ENCODE measurements around the gene SLC2A9.
"Not testable (repeated sequence)": the region's sequence is repeated elsewhere in the genome, so short reads cannot be mapped to it uniquely, and the experiment has no call there.

SLC2A9 gene

DNA sequence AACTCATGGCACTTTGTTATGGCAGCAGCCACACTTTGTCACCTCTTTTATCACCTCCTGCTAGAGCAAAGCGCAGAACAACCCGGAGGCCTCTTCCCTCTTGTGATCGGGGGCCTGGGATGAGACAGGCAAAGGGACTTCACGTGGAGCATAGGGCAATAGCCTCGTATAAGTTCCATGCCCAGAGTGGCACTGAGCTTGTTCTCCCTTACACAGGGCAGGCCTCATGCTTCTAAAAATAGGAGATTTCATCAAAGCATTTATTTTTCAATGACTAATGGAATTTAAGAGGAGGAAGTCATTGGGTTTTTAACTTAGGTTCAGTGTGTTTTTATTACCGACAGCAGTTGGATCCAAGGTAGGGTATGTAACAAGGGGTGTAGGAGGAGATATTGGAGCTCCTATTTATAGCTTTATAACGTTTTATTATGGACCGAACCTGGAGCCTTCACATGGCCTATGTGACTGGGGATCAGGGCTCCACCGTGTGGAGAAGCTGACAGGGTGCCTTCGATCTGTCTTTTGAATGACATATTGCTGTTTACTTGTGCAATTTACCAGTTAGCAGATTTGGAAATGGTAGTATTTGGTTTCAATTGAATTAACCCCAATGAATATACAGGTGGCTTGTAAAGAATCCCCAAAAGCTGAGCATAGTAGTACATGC, 93.8 kb downstream of the SLC2A9 start:
- no peak for DNase-seq

DNA sequence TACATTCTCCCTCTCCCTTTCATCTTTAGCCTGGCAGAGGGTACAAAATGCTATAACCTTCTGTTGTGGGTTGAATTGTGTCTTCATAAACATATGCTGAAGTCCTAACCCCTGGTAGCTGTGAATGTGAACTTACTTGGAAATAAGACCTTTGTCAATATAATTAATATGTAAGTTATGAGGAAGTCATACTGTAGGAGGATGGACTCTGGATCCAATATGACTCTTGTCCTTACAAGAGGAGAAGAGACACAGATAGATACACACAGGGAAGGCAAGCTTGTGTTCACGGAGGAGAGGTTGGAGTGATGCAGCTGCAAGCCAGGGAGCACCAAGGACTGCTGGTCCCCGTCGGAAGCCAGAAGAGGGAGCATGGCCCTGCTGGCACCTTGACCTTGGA, 94.7 kb downstream of the SLC2A9 start:
- no peak for DNase-seq

DNA sequence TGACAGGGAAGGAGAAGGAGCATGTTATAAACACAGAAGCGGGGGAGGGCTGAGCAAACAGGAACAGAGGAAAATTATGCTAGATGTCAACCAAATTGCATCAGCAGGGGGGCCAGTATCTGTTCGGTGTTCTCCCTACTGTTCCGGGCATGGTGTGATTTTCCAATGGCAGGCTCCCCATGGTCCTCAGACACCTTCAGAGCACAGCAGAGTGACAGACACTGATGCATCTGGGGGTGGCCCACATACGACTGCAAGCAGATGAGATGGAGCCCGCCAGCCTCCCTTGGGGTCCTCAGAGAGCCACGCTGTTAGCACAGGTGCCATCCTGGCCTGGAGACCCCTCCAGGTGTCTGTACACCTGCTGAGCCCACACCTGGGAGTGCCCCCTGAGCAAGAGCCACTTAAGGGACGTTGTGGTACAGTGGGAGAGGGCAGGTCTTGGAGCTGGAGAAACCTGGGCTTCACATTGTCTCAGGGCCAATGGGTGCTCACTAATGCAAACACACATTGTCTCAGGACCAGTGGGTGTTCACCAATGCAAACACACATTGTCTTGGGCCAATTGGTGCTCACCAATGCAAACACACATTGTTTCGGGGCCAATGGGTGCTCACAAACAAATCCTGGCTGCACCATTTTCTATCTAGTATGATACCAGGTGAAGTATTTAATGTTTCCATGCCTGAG, 95.4 kb downstream of the SLC2A9 start:
- DNase-seq = no peak

DNA sequence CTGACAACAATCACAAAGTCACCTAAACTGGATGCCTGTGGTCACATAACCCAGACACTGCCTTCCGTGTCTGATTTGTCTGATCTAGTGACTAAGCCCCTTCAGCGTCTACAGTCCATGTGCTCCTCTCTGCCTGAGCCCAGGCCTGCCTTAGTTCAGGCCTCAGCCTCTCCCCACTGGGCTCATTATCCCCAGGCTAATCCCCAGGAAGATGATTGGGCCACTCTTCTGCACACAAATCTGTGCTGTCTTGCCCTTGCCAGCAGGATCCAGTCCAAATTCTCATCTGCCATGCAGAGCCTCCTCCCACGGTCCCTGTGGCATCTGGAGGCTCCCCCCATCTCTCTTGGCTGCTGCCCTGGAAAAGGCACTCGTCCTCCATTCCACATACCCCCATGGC, 96.5 kb downstream of the SLC2A9 start:
- DNase-seq = no peak

DNA sequence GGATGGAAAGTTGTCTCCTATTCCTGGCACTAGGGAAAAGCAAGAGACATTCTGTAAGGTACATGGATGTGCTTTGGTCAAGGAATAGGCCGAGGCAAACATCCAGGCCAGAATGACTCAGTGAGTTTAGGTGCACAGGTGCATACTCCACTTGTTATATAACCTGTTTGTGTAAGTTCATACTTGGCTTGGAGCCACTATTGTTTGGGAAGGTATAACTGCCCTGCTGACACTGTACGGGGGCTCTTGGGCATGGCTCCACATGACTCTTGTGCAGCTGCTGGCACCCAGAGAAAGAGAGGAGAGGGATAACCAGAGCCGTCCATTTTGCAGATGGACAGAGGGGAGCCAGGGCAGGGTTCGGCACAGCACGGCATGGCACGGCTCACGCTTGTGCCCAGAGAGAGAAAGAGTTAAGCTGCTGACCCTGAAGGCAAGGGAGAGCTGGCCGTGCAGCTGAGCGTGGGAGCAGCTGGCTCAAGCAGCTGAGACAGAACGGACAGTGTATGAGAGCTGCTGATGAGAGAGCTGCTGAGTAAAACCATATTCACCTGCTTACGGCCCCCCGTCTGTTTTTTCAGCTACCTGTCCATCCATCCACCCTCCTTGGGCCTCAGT, 98.0 kb downstream of the SLC2A9 start:
- DNase-seq = no peak

- no peak for DNase-seq
Observed at GRCh38 chr4:9921326-9921725, 100.0 kb downstream of the SLC2A9 start.

DNA sequence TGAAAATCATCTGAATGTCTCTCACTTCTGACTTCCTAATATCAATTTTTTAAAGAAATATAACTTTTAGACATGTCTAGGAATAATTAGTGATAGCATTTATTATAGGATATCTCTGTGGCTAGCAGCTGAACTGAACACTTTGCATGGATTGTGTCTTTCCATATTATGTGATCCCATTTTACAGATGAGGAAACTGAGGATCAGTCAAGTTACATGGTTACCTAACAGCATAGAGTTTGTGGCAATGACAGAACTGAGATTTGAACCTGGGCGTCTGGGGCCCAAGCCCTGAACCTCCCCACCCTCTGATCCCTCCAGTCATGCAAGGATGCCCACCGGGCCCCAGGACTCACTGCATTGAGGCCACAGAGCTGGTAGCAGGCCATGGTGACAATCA, 101.3 kb downstream of the SLC2A9 start:
- no peak for DNase-seq

GRCh38 chr4:9919047-9919446, 102.2 kb downstream of the SLC2A9 start:
- no peak for DNase-seq

DNA sequence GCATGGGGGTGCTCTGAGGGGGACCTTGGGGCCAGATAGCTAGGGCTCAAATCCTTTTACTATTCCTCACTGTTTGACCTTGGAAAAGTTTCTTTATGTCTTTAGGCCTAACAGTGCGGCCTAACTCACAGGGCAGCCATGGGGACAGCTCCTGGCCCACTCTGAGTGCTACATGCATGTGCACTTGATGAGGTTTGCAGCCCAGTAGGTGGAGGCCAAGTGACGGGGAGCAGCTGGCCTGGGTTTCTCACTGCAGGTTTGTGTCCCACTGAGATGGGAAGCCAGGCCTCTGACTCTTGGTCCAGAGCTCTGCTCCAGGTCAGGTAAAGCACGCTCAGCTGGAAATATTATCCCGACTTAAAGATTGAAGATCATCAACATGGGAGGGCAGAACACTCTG, 102.8 kb downstream of the SLC2A9 start:
- no peak for DNase-seq

DNA sequence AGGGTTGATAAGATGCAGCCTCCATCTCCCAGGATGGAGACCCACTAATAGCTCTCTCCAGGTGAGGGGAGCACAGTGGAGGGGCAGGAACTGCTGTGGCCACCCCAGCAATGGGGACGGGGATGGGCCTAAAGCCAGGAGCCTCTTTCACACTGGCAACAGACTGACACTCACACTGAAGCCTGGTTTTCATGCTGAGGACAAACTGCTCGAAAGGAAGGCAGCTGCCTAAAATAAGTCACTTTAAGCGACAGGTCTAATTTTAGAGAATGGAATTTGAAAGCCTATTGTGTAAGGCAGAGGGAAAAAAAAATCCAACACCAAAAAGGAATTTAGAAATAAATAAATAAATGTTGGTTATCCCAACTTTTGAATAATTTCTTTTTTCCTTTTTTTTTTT, 104.4 kb downstream of the SLC2A9 start:
- DNase-seq = no peak

- DNase-seq = no peak
Observed at GRCh38 chr4:9916346-9916745, 105.0 kb downstream of the SLC2A9 start.

GRCh38 chr4:9913846-9914245, 107.5 kb downstream of the SLC2A9 start:
- DNase-seq = no peak

- DNase-seq = no peak
Observed at GRCh38 chr4:9906996-9907395, 114.3 kb downstream of the SLC2A9 start.

- DNase-seq = peak in 11 of 51 donors; percentile 3 to 50 (median 11)
Observed at GRCh38 chr4:9904976-9905587, 116.2 kb downstream of the SLC2A9 start.

GRCh38 chr4:9903317-9903716, 118.0 kb downstream of the SLC2A9 start:
- no peak for DNase-seq

- no peak for DNase-seq
Observed at GRCh38 chr4:9901257-9901656, 120.0 kb downstream of the SLC2A9 start.

DNA sequence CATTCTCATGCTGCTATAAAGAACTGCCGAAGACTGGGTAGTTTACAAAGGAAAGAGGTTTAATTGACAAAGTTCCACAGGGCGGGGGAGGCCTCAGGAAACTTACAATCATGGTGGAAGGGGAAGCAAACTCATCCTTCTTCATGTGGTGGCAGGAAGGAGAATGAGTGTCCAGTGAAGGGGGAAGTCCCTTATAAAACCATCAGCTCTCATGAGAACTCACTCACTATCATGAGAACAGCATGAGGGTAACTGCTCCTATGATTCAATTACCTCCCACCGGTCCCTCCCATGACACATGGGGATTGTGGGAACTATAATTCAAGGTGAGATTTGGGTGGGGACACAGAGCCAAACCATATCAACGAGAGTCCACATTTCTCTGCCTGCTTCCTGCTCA, 120.7 kb downstream of the SLC2A9 start:
- not testable (repeated sequence) for DNase-seq

DNA sequence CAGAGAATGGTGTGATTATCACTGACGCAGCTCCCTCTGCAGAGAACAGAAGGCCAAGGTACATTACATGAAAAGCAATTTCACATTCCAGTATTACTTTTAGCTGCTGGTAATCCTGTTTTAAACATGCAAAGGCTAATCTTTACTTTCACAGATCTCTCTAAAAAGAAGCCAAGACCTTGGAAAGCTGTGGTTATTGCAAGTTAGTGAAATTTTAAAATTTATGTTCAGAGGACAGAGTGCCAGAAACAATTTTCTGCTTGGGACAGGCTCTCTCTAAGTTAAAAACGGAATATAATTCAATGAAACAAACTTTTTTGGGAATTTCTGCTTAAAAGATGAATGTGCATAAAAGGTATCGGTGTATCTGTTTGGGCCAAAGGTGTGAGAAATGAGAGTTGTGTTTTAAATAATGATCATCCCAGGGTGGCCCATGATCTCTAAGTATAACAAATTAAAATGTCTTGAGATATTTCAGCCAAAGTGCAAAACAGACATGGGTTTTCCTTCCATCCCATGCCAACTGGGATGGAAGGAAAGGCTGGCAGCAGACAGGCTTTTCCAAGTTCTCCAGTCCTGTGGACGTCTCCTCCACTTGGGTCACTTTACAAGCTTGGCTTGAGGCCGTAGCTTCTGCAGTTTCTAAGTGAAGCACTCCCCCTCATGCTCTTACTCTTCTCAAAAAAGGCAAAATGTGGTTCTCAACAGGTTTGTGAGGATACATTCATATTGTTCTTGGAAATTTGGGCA, 121.8 kb downstream of the SLC2A9 start:
- DNase-seq = no peak

- peak in 15 of 51 donors; percentile 4 to 57 (median 19) for DNase-seq
Observed at GRCh38 chr4:9898596-9899305, 122.5 kb downstream of the SLC2A9 start.

DNA sequence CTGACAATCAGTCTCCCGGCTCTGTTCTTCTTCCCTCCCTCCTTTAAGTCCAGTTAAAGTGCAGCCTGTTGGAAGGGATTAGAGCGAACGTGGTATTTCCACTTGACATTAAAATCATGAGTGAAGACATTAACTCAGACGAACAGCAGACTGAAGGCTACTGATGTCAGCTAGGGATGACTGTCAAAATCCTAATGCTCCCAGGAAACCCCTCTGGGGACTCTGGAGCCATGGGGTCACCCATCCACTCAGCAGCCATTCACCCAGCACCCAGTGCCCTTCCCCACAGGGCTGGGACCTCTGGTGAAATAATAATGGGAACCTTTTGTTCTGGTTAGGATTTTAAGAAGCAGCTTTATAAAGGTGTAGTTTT, 126.0 kb downstream of the SLC2A9 start:
- DNase-seq = no peak

DNA sequence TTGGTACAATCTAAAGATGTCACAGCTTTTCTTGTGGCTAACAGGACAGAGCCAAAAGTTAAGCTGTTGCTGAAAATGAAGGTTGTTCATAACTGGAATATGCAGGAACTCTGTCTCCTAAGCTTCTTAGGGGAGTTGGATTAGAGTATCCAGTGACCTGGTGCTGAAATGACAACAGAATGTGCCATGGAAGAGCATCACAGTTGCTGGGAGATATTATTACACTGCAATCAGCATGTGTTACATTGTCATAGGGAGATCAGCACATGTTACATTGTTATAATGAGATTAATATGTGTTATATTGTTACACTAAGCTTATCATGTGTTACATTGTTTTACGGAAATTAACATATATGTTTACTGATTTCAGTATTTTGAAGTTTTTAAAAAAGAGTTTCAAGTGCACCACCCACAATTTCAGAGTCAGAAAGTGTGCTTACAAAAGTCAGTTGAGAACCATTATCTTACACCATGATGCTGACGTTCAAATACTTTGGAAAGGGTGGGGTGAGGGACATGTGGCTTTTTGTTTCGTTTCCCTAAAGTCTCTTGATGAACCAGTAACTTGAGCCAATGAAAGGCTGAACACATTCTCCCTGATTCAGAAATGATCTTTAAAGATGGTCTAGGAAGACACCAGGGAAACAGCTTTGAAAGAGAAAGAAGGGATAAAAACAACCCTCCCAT, 126.5 kb downstream of the SLC2A9 start:
- DNase-seq = no peak
